ENCODE data around the gene CNR1.

Gene CNR1

GRCh38 chr6:88111991-88112390 is 54.2 kb downstream of the CNR1 start:
- Histone ChIP-seq H3K9ac (ENCODE audit: low read depth, low read length) (no peak overlapping the region), H3K27me3 (ENCODE audit: insufficient read depth, low read length) (no peaks in the 10 kb centered on the region), H3K4me1 (ENCODE audit: insufficient read depth, low read length) (peaks cover 6% of the 10 kb centered on the region; the same call in 1 of the 2 replicates), H3K4me3 (ENCODE audit: low read length) (no peak overlapping the region), H3K9me3 (ENCODE audit: insufficient read depth, low read depth, low read length) (no peaks in the 10 kb centered on the region), H3K36me3 (ENCODE audit: insufficient read depth, low read depth, low read length) (no peaks in the 10 kb centered on the region), H3K27ac (ENCODE audit: low read length) (no peak overlapping the region)

- Histone ChIP-seq H3K9ac (ENCODE audit: low read depth, low read length) (no peak overlapping the region), H3K4me1 (ENCODE audit: insufficient read depth, low read length) (no peaks in the 10 kb centered on the region), H3K4me3 (ENCODE audit: low read length) (no peak overlapping the region), H3K27me3 (ENCODE audit: insufficient read depth, low read length) (no peaks in the 10 kb centered on the region), H3K9me3 (ENCODE audit: insufficient read depth, low read depth, low read length) (no peaks in the 10 kb centered on the region), H3K27ac (ENCODE audit: low read length) (no peak overlapping the region), H3K36me3 (ENCODE audit: insufficient read depth, low read depth, low read length) (no peaks in the 10 kb centered on the region)
Observed at GRCh38 chr6:88107241-88107640, 58.9 kb downstream of the CNR1 start.

GRCh38 chr6:88105741-88106340 is 60.3 kb downstream of the CNR1 start:
- Histone ChIP-seq H3K9ac (ENCODE audit: low read depth, low read length) (no peak overlapping the region), H3K4me1 (ENCODE audit: insufficient read depth, low read length) (no peaks in the 10 kb centered on the region), H3K27ac (ENCODE audit: low read length) (no peak overlapping the region), H3K4me3 (ENCODE audit: low read length) (no peak overlapping the region), H3K9me3 (ENCODE audit: insufficient read depth, low read depth, low read length) (no peaks in the 10 kb centered on the region), H3K36me3 (ENCODE audit: insufficient read depth, low read depth, low read length) (no peaks in the 10 kb centered on the region), H3K27me3 (ENCODE audit: insufficient read depth, low read length) (no peaks in the 10 kb centered on the region)
